Measurements from ENCODE around the gene VPS26B. TPM values are rescaled to one million over a fixed set of nuclear protein-coding genes. Genes with fewer than 3 reads are reported as not detected.

VPS26B gene
- total RNA-seq, 1 donor from 2014 or later = 46.6 TPM

DNA sequence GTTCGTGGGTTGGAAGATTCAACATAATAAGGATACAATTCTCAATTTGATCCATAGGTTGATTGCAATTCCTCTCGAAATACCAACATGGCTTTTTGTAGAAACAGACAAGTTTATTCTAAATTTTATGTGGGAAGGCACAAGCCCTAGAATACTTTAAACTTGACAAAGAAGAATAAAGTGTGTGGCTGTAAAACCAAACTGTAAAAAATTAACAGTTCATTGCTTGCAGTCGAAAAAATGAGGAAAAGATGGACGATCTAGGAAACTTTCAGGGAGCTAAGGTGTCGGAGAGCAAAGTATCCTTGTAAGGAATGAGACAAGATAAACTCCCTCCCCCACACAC, 50.7 kb downstream of the VPS26B start:
- TF ChIP-seq CTCF (IDR thresholded peaks at IDR 0.05; ENCODE audit: insufficient read depth, low read depth, low read length) = no peak
- TF ChIP-seq EZH2 (IDR thresholded peaks at IDR 0.05; ENCODE audit: insufficient read depth, low read length) = no peak
- no peaks in the 10 kb centered on the region for H3K79me2 ChIP-seq (ENCODE audit: insufficient read depth, low read length)
- Mint-ChIP-seq H3K4me1 (ENCODE audit: low read depth, unreplicated experiment) (peaks cover 4% of the 10 kb centered on the region), H3K27me3 (ENCODE audit: low read depth, unreplicated experiment) (peaks cover 66% of the 10 kb centered on the region), H3K9me3 (ENCODE audit: unreplicated experiment) (peaks cover 3% of the 10 kb centered on the region), H3K27ac (ENCODE audit: unreplicated experiment) (peak overlapping the region; percentile 75), H3K36me3 (ENCODE audit: low read depth, unreplicated experiment) (no peaks in the 10 kb centered on the region), H3K4me3 (ENCODE audit: unreplicated experiment) (peak overlapping the region; percentile 86)
- FAIRE-seq = no peak
- H3K27me3 ChIP-seq (ENCODE audit: insufficient read depth, low read length) = peaks cover 74% of the 10 kb centered on the region
- no peaks in the 10 kb centered on the region for H4K20me1 ChIP-seq (ENCODE audit: insufficient read depth, low read length)
- peak overlapping the region; percentile 81 for H3K4me2 ChIP-seq (ENCODE audit: low read length)
- no peak overlapping the region for H3K9ac ChIP-seq (ENCODE audit: low read length)
- no peak overlapping the region for H2AFZ ChIP-seq (ENCODE audit: low read depth, low read length)
- H3K4me1 ChIP-seq (ENCODE audit: insufficient read depth, low read length) = peaks cover 10% of the 10 kb centered on the region
- no peak overlapping the region for H3K4me3 ChIP-seq (ENCODE audit: insufficient read depth, low read depth, low read length)
- H3K27ac ChIP-seq (ENCODE audit: low read depth, low read length) = no peak overlapping the region
- no peak for DNase-seq (ENCODE audit: low read depth)
- H3K9me3 ChIP-seq (ENCODE audit: insufficient read depth, low read depth, low read length) = peaks cover 7% of the 10 kb centered on the region
- no peaks in the 10 kb centered on the region for H3K36me3 ChIP-seq (ENCODE audit: insufficient read depth, low read length)

DNA sequence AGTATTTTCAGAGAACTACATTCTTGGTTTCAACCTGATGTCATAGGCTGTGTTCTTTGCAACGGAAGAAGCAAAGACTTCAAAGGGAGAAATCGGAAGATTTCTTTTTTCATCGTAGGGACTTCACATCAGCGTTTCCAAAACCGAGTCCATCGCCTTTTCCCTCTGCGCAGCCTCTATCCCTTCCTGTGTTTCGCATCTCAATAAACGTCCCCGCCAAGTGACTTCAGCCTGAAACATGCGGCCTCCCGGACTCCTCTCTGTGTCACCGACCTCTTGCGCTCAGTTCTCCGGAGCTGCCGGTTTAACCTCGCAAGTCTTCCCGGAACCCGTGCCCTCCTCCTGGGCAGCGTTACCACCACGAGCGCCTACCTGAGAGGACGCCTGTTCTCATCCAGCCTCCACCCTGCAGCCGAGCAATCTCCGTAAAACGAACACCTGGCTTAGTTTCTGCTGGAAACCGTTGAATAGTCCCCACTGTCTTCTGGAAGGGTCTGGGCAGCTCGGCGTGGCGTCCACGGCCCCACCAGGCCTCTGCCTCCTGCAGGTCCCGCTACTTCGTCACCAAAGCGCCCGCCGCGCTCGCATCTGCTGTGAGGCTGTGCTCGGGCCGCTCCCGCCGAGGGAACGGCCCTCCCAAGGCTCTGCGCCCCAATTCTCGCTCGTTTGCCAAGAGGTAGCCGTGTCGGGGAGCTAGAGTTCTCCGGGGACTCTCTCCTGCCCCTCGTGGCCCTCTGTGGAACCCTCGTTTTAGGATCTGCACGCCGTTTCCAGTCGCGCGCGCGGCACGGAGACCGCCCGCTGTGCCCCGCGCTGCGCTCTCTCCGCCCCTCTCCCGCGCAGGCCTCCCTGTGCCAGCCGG, 51.3 kb downstream of the VPS26B start, which contains the start of gene GLB1L3:
Gene GLB1L3, plus strand, starts transcription at position 846 of the 862 bp plus-strand sequence. CDS start 362 bp downstream, outside the sequence.
- no peak for DNase-seq (ENCODE audit: low read depth)
- Histone ChIP-seq H3K27ac (ENCODE audit: low read depth, low read length) (no peak within 1 kb of the TSS), H3K27me3 (ENCODE audit: insufficient read depth, low read length) (peaks cover 74% of the 10 kb centered on the region), H4K20me1 (ENCODE audit: insufficient read depth, low read length) (no peaks in the 10 kb centered on the region), H3K79me2 (ENCODE audit: insufficient read depth, low read length) (no peaks in the 10 kb centered on the region), H2AFZ (ENCODE audit: low read depth, low read length) (peak within 1 kb of the TSS; percentile 78), H3K4me2 (ENCODE audit: low read length) (peak within 1 kb of the TSS; percentile 81), H3K36me3 (ENCODE audit: insufficient read depth, low read length) (no peaks in the 10 kb centered on the region), H3K9ac (ENCODE audit: low read length) (no peak within 1 kb of the TSS), H3K9me3 (ENCODE audit: insufficient read depth, low read depth, low read length) (peaks cover 7% of the 10 kb centered on the region), H3K4me1 (ENCODE audit: insufficient read depth, low read length) (peaks cover 10% of the 10 kb centered on the region), H3K4me3 (ENCODE audit: insufficient read depth, low read depth, low read length) (peak within 1 kb of the TSS; percentile 37)
- no peak for TF ChIP-seq CTCF (IDR thresholded peaks at IDR 0.05; ENCODE audit: insufficient read depth, low read depth, low read length)
- H3K36me3 Mint-ChIP-seq (ENCODE audit: low read depth, unreplicated experiment) = no peaks in the 10 kb centered on the region
- H3K27me3 Mint-ChIP-seq (ENCODE audit: low read depth, unreplicated experiment) = peaks cover 64% of the 10 kb centered on the region
- no peak for FAIRE-seq
- peak within 1 kb of the TSS; percentile 86 for H3K4me3 Mint-ChIP-seq (ENCODE audit: unreplicated experiment)
- H3K4me1 Mint-ChIP-seq (ENCODE audit: low read depth, unreplicated experiment) = peaks cover 4% of the 10 kb centered on the region
- peaks cover 3% of the 10 kb centered on the region for H3K9me3 Mint-ChIP-seq (ENCODE audit: unreplicated experiment)
- peak within 1 kb of the TSS; percentile 75 for H3K27ac Mint-ChIP-seq (ENCODE audit: unreplicated experiment)
